Lower leg skin (tissue), 4 donors: ENCODE results near the gene UPK2. TPM values are rescaled to one million over a fixed set of nuclear protein-coding genes. Genes with fewer than 3 reads are reported as not detected.

Experiments used
- DNase-seq, 2 donors: peaks; one replicate each; pipeline ENCODE4 v3.0.0-alpha.2; 2019; ENCODE audit warnings: low spot score in 2 of 2
- H3K4me3 ChIP-seq: fragments of 200-600 bp; sonication (generic); 2 replicates; pipeline ENCODE4 v1.5.1; 2017; ENCODE audit warnings: mild to moderate bottlenecking, low read depth; ENCODE audit not compliant: poor library complexity, severe bottlenecking
- POLR2A ChIP-seq, 2 donors: fragments of 450-650 bp; IDR thresholded peaks; one replicate each; pipeline ENCODE4 v1.6.1; 2016 to 2017; ENCODE audit warnings: antibody characterized with exemption in 2 of 2, mild to moderate bottlenecking in 1 of 2, moderate library complexity in 1 of 2
- WGBS, 2 donors: methylation state at CpG; one replicate each; pipeline ENCODE4 v1.1.5; 2018; 5-methylcytosine and 5-hydroxymethylcytosine counted together
- intact Hi-C: fragments of 100-400 bp; cut with DNase I; formaldehyde crosslinking; loops from one replicate; pipeline ENCODE4 v1.15.0; 2023; ENCODE audit warnings: low total_unique reads
- total RNA-seq, 4 donors: library from RNA; depleted of rRNA; stranded (reverse); fragments of >200 nt; gene quantifications; one replicate each; pipeline ENCODE4 v1.1.0, GENCODE V29; 2016
- TF ChIP-seq, protein P1 (sequence below), 3 donors: fragments of 450-650 bp; IDR thresholded peaks; one replicate each; pipeline ENCODE4 v1.5.1; 2016; ENCODE audit warnings: antibody characterized with exemption in 3 of 3, mild to moderate bottlenecking in 3 of 3, moderate library complexity in 2 of 3

UPK2 gene
- not detected for total RNA-seq

DNA sequence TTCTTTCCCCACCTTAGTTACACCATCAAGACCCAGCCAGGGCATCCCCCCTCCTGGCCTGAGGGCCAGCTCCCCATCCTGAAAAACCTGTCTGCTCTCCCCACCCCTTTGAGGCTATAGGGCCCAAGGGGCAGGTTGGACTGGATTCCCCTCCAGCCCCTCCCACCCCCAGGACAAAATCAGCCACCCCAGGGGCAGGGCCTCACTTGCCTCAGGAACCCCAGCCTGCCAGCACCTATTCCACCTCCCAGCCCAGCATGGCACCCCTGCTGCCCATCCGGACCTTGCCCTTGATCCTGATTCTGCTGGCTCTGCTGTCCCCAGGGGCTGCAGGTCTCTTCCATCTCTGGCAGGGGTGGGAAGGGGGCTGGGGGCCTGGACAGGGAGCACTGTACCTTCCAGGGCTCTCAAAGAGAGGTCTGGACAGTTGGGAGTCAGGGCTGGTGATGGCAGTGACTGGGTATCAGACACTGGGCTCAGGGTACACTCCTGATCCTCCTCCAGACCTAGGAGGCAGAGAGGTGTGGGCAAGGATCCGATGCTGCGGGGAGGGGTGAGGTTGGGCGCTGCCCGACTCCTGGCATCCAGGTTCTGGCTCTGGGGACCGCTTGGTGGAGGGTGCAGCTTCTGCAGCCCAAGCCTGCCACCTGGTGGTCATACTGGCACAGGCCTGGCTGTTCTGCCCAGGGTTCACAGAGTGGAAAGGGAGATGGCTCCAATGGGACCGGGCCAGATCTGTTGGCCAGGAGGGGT lies at the start of gene UPK2:
Gene UPK2, plus strand, starts transcription at position 205 of the 753 bp plus-strand sequence. Its CDS starts 53 bp downstream, at position 258.
- intact Hi-C loops: loop anchor here (5.0 kb wide), 1 partner anchor 264 kb away; no protein-coding TSS in a partner anchor

DNA sequence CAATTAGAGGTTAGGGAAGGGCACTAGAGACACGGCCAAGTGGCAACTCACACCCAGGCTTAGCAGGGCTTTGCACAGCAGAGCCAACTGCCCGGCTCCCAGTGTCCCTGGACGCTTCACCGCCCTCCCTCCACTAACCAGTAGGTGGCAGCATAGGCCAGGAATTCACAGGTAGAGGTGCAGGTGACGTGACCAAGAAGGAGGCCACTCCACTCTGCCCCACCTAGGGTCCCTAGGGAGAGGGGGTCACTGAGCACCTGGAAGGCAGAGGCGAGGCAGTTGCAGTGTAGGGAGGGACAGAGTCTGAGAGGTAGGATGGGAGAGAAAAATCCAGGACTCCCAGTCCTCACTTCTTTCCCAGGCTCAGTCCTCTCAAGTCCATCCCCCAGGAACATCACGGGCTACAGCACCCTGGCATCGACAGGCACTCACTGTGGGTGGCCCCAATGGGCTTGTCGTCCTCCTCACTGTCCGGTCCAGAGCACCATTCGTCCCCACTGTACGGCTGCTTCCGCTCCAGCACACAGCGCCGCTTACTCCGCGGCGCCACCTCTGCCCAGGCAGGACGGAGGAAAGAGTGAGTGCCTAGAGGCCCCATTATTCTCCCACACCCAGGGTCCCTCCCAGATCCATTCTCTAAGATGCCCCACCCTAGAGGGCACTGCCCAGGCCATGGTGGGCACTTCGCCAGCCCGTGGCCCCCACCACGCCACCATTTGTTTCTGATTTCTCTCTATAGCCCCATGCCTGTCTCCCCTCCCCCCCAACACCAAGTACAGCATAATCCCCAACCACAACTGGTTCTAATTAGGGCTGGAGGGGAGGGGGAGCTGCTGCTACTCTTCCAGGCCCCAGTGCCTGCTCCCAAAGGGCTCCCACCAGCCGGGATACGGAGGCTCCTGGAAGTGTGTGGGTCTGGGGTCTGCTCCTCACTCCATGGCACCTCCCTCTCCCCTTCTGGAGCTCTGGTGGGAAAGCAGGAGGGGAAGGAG lies 48.8 kb upstream of the UPK2 start:
- WGBS, 2 donors: 23 to 31% methylated on average over 24 of the region's 24 CpGs
- TF ChIP-seq, protein P1, sequence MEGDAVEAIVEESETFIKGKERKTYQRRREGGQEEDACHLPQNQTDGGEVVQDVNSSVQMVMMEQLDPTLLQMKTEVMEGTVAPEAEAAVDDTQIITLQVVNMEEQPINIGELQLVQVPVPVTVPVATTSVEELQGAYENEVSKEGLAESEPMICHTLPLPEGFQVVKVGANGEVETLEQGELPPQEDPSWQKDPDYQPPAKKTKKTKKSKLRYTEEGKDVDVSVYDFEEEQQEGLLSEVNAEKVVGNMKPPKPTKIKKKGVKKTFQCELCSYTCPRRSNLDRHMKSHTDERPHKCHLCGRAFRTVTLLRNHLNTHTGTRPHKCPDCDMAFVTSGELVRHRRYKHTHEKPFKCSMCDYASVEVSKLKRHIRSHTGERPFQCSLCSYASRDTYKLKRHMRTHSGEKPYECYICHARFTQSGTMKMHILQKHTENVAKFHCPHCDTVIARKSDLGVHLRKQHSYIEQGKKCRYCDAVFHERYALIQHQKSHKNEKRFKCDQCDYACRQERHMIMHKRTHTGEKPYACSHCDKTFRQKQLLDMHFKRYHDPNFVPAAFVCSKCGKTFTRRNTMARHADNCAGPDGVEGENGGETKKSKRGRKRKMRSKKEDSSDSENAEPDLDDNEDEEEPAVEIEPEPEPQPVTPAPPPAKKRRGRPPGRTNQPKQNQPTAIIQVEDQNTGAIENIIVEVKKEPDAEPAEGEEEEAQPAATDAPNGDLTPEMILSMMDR (IDR thresholded peaks at IDR 0.05): peak in 1 of 3 donors; percentile 97
- no peak for TF ChIP-seq POLR2A (IDR thresholded peaks at IDR 0.05)
- intact Hi-C loops: no loop called here
- no peak overlapping the region for H3K4me3 ChIP-seq
- DNase-seq: peak; percentile 84 to 97

More for the DNA sequence above, at the start of gene UPK2:
- peak; percentile 80 to 97 for DNase-seq
- TF ChIP-seq, protein P1 (IDR thresholded peaks at IDR 0.05): peak in 2 of 3 donors; percentile 63 to 93
- no peak for TF ChIP-seq POLR2A (IDR thresholded peaks at IDR 0.05)
- 6% methylated on average over 7 of the region's 7 CpGs; no CpG with 5 or more reads in 1 of the 2 donors for WGBS, 2 donors
- H3K4me3 ChIP-seq: no peak within 1 kb of the TSS

DNA sequence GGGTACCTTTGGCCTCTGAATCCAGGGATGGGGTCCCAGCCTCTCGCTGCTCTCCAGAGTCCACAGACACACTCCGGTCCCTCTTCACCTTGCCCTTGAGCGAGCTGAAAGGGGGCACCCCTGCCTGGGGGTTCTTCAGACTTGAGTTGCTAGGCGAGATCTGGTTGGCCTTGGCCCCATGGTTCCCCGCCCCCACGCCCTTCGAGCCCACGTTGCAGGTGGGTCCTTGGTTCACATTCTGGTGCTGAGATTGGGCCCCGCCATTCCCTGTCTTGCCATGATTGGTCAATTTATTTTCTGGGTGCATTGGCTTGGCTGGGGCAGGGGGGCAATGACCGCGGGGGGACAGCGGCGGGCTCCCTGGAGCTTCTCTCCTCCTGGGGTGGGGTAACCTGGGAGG lies 47.8 kb upstream of the UPK2 start:
- DNase-seq: no peak
- no peak overlapping the region for H3K4me3 ChIP-seq
- TF ChIP-seq, protein P1 (IDR thresholded peaks at IDR 0.05): no peak
- no peak for TF ChIP-seq POLR2A (IDR thresholded peaks at IDR 0.05)
- WGBS, 2 donors: 70 to 80% methylated on average over 9 to 13 of the region's 13 CpGs
- intact Hi-C loops: no loop called here

DNA sequence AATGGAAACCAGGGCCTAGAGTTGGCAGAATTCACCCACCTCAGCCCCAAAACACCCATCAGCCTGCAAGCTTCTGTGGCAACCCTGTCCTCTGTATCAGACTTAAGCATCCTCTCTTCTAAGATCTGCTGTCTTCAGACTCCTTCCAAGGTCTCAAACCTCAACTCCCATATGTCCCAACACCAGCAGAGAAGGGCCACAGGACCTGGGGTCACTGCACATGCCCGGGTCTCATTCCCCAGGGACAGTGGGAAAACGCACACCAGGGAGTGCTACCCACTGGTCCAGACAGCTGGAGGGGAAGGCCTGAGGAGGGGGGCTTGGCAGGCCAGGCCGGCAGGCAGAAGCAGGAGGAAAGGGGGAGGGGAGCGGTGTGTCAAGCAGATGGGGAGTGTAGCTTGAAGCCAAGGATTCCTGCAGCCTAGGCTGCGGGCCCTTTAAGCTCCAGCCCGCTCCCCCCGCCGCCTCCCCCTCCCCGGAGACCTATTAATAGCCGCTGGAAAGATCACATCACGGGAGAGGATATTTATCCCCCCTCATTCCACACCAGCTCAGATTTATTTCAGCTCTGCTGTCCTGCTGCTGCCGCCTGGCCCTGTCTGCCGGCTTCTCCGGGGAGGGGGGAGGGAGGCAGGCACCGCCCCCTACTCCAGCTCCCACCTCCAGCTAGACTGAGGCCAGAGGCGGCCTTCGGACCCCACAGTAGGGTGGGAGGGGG lies 47.0 kb upstream of the UPK2 start:
- intact Hi-C loops: no loop called here
- no peak overlapping the region for H3K4me3 ChIP-seq
- 3 to 12% methylated on average over 16 to 17 of the region's 17 CpGs for WGBS, 2 donors
- peak in 1 of 2 donors; percentile 95 for DNase-seq
- no peak for TF ChIP-seq POLR2A (IDR thresholded peaks at IDR 0.05)
- TF ChIP-seq, protein P1 (IDR thresholded peaks at IDR 0.05): no peak

DNA sequence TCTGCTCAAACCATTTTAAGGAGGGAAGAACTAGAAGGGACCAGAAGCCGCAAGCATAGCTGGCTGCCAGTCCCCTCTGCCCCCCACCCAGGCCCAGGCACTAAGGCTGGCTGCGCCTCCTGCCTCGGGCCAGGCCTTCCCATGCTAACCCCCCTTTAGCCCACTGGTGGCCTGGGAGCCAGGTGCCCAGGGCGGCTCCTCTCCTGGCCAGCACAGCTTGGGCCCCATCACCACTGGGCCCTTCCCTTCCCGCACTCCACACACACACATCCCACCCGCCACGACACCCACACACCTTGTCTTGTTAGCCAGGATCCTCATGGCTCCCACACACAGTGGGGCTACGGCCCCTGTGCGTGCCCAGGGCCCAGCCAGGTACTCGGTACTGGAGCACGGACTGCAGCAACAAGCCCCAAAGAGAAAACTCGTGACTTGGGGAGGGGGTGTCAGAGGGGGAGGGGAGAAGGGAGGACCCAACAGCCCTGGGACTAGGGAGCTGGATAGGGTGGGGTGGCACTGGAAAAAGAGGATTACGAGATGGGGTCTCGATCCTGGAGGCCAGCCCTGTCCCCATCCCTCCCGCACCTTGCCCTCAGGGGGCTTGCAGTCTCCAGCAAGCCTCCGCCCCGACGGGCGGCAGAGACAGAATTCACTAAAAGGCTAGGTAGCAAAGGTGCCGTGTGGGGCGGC lies 46.3 kb upstream of the UPK2 start:
- TF ChIP-seq POLR2A (IDR thresholded peaks at IDR 0.05): no peak
- TF ChIP-seq, protein P1 (IDR thresholded peaks at IDR 0.05): no peak
- intact Hi-C loops: no loop called here
- no peak for DNase-seq
- WGBS, 2 donors: 21 to 29% methylated on average over 20 of the region's 21 CpGs
- no peak overlapping the region for H3K4me3 ChIP-seq
